ENCODE measurements around the gene ATP5F1E. TPM values are rescaled to one million over a fixed set of nuclear protein-coding genes. Genes with fewer than 3 reads are reported as not detected.

ATP5F1E gene
- total RNA-seq, 1 experiment from 2014 or later, result 52.7 TPM

GRCh38 chr20:59003836-59004492, 28.2 kb downstream of the ATP5F1E start:
- no peaks in the 10 kb centered on the region for H3K4me1 ChIP-seq (ENCODE audit: insufficient read depth, low read length)
- no peak overlapping the region for H2AK5ac ChIP-seq (ENCODE audit: insufficient read length, low read length)
- no peak overlapping the region for H3K4ac ChIP-seq (ENCODE audit: low read depth, low read length)
- no peaks in the 10 kb centered on the region for H3K27me3 ChIP-seq (ENCODE audit: insufficient read depth, low read length)
- H2BK12ac ChIP-seq (ENCODE audit: insufficient read length, low read depth, low read length), result no peak overlapping the region
- no peaks in the 10 kb centered on the region for H3K79me1 ChIP-seq (ENCODE audit: insufficient read depth, low read depth, low read length, poor library complexity, severe bottlenecking)
- no peak overlapping the region for H2AFZ ChIP-seq (ENCODE audit: low read length)
- no peak overlapping the region for H3K4me2 ChIP-seq (ENCODE audit: insufficient read depth, insufficient read length, low read length)
- H3K9ac ChIP-seq (ENCODE audit: extremely low read depth, insufficient read length, low read length), result no peak overlapping the region
- H3K9me3 ChIP-seq (ENCODE audit: control insufficient read depth, low read depth, low read length), result no peaks in the 10 kb centered on the region
- no peak for DNase-seq
- no peak overlapping the region for H4K8ac ChIP-seq (replicated peaks; ENCODE audit: insufficient read length, low read depth, low read length)
- peak overlapping the region in 1 of 3 experiments; percentile 77; a peak in 1 of 7 replicates for H3K27ac Mint-ChIP-seq
- no peaks in the 10 kb centered on the region for H4K20me1 ChIP-seq (ENCODE audit: control insufficient read depth, insufficient read depth, insufficient read length)
- no CpG with 5 or more reads among the region's 16 CpGs for WGBS (ENCODE audit: extremely low coverage, insufficient read length, low lambda C conversion rate)
- H4K5ac ChIP-seq (ENCODE audit: insufficient read length, low read depth, low read length), result no peak overlapping the region
- no peak overlapping the region for H3K23ac ChIP-seq (ENCODE audit: insufficient read length, low read depth, low read length)
- H3T11ph ChIP-seq (ENCODE audit: low read length), result no peak overlapping the region
- H3K79me2 ChIP-seq (ENCODE audit: insufficient read depth, low read length), result no peaks in the 10 kb centered on the region
- H3K27me3 Mint-ChIP-seq (ENCODE audit: low read depth), result peaks cover 13% of the 10 kb centered on the region
- no peak overlapping the region for H3K27ac ChIP-seq (ENCODE audit: insufficient read length, low read depth, low read length)
- H2BK20ac ChIP-seq (ENCODE audit: low read depth, low read length, poor library complexity, severe bottlenecking), result no peak overlapping the region
- no peak overlapping the region for H4K91ac ChIP-seq (ENCODE audit: insufficient read length, low read depth, low read length)
- H3K4me1 Mint-ChIP-seq, result peaks cover 13 to 14% of the 10 kb centered on the region in 2 experiments
- H3K56ac ChIP-seq (ENCODE audit: insufficient read length, low read depth, low read length), result no peak overlapping the region
- H2BK120ac ChIP-seq (ENCODE audit: low read depth, low read length, poor library complexity, severe bottlenecking), result no peak overlapping the region
- no peak for TF ChIP-seq CTCF (conservative IDR thresholded peaks at IDR 0.05)
- peaks cover 3% of the 10 kb centered on the region for H3K23me2 ChIP-seq (ENCODE audit: insufficient read length, low read depth, low read length, poor library complexity, severe bottlenecking)
- H3K9me3 Mint-ChIP-seq, result no peaks in the 10 kb centered on the region
- H2BK15ac ChIP-seq (ENCODE audit: low read depth, low read length), result no peak overlapping the region
- peaks cover 0 to 21% (median 16%) of the 10 kb centered on the region in 3 experiments; a peak in 4 of 7 replicates for H3K36me3 Mint-ChIP-seq (ENCODE audit: insufficient read depth in 1 of 3, low read depth in 3 of 3)
- no peak overlapping the region for H3K4me3 Mint-ChIP-seq
- H2BK5ac ChIP-seq (ENCODE audit: insufficient read length, low read length), result no peak overlapping the region
- H3K18ac ChIP-seq (ENCODE audit: insufficient read length, low read depth, low read length), result no peak overlapping the region
- no peak overlapping the region; the same call in 1 of the 2 replicates for H3K14ac ChIP-seq (ENCODE audit: insufficient read depth, low read length)
